Measurements from ENCODE around the gene IL20RB.
"Not testable (repeated sequence)": the region's sequence is repeated elsewhere in the genome, so short reads cannot be mapped to it uniquely, and the experiment has no call there.

IL20RB gene

GRCh38 chr3:137000039-137000438 is 42.3 kb downstream of the IL20RB start:
- Histone ChIP-seq H3K27ac (no peak overlapping the region), H3K27me3 (replicated peaks) (no peaks in the 10 kb centered on the region), H3K36me3 (replicated peaks) (no peaks in the 10 kb centered on the region), H3K4me3 (ENCODE audit: low read depth, low read length) (no peak overlapping the region)
- DNase-seq, result no peak
- TF ChIP-seq CTCF (IDR thresholded peaks at IDR 0.05; ENCODE audit: low read depth, low read length, missing control alignments), result no peak
- in situ Hi-C loops (cut with HindIII; ENCODE audit: low pct_ligation_motif_present, low sequenced_read_pairs), result no loop called here

GRCh38 chr3:137007376-137007775 is 49.6 kb downstream of the IL20RB start:
- H3K36me3 ChIP-seq (replicated peaks); H3K27ac ChIP-seq; H3K4me3 ChIP-seq (ENCODE audit: low read depth, low read length); H3K27me3 ChIP-seq (replicated peaks); in situ Hi-C loops (cut with HindIII; ENCODE audit: low pct_ligation_motif_present, low sequenced_read_pairs); DNase-seq: not testable (repeated sequence)

- Histone ChIP-seq H3K27ac (no peak overlapping the region), H3K4me3 (ENCODE audit: low read depth, low read length) (no peak overlapping the region), H3K36me3 (replicated peaks) (no peaks in the 10 kb centered on the region), H3K27me3 (replicated peaks) (no peaks in the 10 kb centered on the region)
- in situ Hi-C loops (cut with HindIII; ENCODE audit: low pct_ligation_motif_present, low sequenced_read_pairs), result no loop called here
- DNase-seq, result no peak
- TF ChIP-seq CTCF (IDR thresholded peaks at IDR 0.05; ENCODE audit: low read depth, low read length, missing control alignments), result no peak
Measured at GRCh38 chr3:137008131-137008530, 50.3 kb downstream of the IL20RB start.

- H3K36me3 ChIP-seq (replicated peaks), result no peaks in the 10 kb centered on the region
- DNase-seq, result no peak
- H3K27ac ChIP-seq, result no peak overlapping the region
- TF ChIP-seq CTCF (IDR thresholded peaks at IDR 0.05; ENCODE audit: low read depth, low read length, missing control alignments), result no peak
- H3K4me3 ChIP-seq (ENCODE audit: low read depth, low read length), result no peak overlapping the region
- in situ Hi-C loops (cut with HindIII; ENCODE audit: low pct_ligation_motif_present, low sequenced_read_pairs), result no loop called here
- no peaks in the 10 kb centered on the region for H3K27me3 ChIP-seq (replicated peaks)
Measured at GRCh38 chr3:137008976-137009375, 51.2 kb downstream of the IL20RB start.

- Histone ChIP-seq H3K36me3 (replicated peaks) (no peaks in the 10 kb centered on the region), H3K27ac (no peak overlapping the region), H3K4me3 (ENCODE audit: low read depth, low read length) (no peak overlapping the region), H3K27me3 (replicated peaks) (no peaks in the 10 kb centered on the region)
- in situ Hi-C loops (cut with HindIII; ENCODE audit: low pct_ligation_motif_present, low sequenced_read_pairs), result no loop called here
- no peak for TF ChIP-seq CTCF (IDR thresholded peaks at IDR 0.05; ENCODE audit: low read depth, low read length, missing control alignments)
- DNase-seq, result no peak
Measured at GRCh38 chr3:137010137-137010536, 52.4 kb downstream of the IL20RB start.

GRCh38 chr3:137011153-137011552 is 53.4 kb downstream of the IL20RB start:
- in situ Hi-C loops (cut with HindIII; ENCODE audit: low pct_ligation_motif_present, low sequenced_read_pairs), result no loop called here

More at GRCh38 chr3:137011153-137011552, 53.4 kb downstream of the IL20RB start:
- TF ChIP-seq CTCF (IDR thresholded peaks at IDR 0.05; ENCODE audit: low read depth, low read length, missing control alignments), result no peak
- no peaks in the 10 kb centered on the region for H3K27me3 ChIP-seq (replicated peaks)
- H3K36me3 ChIP-seq (replicated peaks), result no peaks in the 10 kb centered on the region
- no peak for DNase-seq
- no peak overlapping the region for H3K27ac ChIP-seq
- no peak overlapping the region for H3K4me3 ChIP-seq (ENCODE audit: low read depth, low read length)

All from brain microvascular endothelial cell (primary cell).